NCI-H2227 (cell line): ENCODE data around the gene MIER2.
"Not testable (repeated sequence)": the region's sequence is repeated elsewhere in the genome, so short reads cannot be mapped to it uniquely, and the experiment has no call there.

ENCODE experiments used
- DNase-seq: peaks from one replicate; lab custom pipeline; 2025; ENCODE audit not compliant: unreplicated experiment; lab: John Stamatoyannopoulos, UW

MIER2 gene

DNA sequence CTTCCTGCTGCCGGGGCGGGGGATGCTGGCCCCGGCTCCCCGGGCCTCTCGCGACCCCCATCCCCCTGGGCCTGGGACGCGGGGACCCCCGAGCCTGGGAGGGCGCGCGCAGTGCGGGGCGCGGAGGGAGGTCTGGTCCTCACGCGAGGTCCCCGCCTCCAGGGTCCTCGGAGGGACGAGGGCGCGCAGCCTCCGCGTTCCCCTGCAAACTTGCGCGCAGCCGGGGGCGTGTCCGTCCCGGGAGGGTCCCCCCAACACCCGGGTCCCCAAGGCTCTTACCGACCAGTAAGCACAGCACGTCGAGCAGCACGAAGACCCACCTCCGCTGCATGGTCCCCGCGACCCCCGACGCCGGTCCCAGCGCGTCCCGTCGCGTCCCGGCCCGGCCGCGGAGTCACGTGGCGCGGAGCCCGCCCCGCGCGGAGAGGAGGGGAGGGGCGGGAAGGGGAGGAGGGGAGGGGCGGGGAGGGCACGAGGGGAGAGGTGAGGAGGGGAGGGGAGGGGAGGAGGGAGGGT lies 53.5 kb downstream of the MIER2 start, which contains the start of gene PLPP2:
PLPP2 (minus strand) TSS at position 398 of the 516 bp plus-strand sequence; CDS start at position 331, 67 bp downstream.
- DNase-seq: peak; percentile 55

- no peak for DNase-seq
Measured at GRCh38 chr19:290372-291005, 54.1 kb downstream of the MIER2 start.

GRCh38 chr19:289651-290371 lies 54.8 kb downstream of the MIER2 start:
- DNase-seq: peak; percentile 44

- DNase-seq: no peak
Measured at GRCh38 chr19:288911-289310, 55.7 kb downstream of the MIER2 start.

GRCh38 chr19:287381-287871 lies 57.2 kb downstream of the MIER2 start:
- DNase-seq: no peak

GRCh38 chr19:283395-283794 lies 61.2 kb downstream of the MIER2 start:
- DNase-seq: no peak

DNA sequence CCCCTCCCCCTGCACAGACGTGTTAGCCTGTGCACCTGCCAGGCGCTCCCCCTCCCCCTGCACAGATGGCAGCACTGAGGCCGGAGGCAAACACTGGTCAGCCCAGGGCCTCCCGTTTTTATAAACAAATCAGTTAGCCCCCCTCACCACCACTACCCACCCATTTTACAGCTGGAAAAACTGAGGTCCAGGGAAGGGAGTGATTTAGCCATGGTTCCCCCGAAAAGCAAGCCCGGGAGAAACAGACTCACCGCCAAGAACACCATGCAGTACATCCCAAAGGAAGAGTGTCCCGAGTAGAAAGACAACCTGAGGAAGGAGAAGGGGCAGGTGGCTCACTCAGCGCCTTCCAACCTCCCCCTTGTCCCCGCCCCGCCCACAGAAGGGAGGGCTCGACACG lies 62.1 kb downstream of the MIER2 start:
- DNase-seq: no peak

GRCh38 chr19:281992-282391 lies 62.6 kb downstream of the MIER2 start:
- no peak for DNase-seq

- DNase-seq: no peak
Measured at GRCh38 chr19:281156-281853, 63.3 kb downstream of the MIER2 start.

DNA sequence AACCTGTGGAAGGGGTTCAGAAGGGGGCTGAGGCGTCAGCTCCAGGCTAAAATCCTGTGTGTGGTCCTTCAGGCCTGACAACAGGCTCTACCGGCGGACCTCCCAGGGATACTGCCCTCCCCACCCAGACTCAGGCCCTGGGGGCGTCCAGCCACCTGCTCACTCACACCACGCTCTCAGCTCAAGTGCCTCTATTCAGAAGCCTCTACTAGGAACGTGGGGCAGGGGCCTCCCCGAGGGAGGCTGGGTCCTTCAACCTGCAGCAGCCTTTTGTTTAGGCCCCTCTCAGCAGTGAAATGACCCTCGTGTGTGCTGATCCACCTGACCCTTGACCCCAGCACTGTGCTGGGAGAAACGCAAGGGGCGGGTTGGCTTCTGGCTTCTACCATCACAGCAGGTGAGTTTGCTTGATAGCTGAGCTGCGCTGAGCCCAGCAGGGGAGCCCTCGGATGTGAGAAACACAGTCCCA lies 64.0 kb downstream of the MIER2 start:
- DNase-seq: peak; percentile 63

DNA sequence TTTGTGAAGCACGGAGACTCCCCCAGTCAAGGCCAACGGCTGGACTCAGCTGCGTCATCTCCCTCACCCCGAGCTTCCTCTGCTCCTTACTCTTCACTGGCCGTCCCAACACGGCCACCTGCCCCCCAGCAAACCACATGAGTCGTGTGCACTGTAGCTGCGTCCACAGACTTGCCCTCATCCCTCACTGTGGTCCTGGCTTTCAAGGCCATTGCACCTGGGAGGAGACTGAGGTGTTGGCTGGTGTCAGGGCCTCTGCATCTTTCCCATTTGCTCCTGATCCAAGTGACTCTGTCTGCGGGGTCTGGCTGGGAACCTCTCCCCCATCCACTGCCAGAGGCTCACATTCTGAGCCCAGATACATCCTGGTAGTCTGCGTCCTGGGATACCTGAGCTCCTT lies 64.9 kb downstream of the MIER2 start:
- no peak for DNase-seq

- no peak for DNase-seq
Measured at GRCh38 chr19:279231-279630, 65.4 kb downstream of the MIER2 start.

DNA sequence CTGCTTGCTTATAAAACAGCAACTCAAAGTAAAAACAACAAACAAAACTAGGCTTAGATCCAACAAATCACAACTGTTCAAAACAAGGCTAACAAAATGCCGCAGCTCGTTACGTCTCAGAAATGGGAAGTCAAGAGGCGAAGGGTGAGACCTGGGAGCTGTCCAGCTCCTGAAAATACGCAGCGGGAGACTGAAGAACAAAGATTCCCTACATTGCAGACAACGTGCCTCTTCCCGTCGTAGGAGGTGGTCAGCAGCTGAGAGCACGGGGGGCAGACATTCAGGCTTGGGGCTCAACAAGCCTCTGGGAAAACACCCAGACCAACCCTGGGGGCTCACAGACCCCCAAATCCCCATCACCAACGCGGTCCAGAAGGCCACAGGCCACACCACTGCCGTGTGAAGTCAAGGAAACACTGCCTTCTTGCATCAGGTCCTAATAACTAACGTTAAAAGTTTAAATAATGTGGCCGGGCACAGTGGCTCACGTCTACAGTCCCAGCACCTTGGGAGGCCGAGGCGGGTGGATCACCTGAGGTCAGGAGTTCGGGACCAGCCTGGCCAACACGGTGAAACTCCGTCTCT lies 66.9 kb downstream of the MIER2 start:
- DNase-seq: no peak

DNA sequence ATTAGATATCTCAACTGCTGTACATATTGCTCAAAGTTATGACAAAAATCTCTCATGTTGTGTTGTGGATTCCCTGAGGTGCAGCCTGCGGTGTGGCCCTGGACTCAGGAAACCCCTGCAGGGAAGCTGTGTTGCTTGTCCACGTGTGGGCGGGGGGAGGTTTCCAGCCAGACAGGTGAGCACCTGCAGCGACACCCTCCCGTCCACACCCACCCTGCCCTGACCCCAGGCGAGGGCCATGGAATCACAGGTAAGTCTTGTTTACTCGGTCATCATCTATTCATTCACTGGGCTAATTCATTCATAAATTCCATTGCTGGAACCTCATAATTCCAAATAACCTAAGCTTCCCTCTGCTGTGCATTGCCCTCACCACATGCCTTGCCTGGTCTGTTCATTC lies 67.5 kb downstream of the MIER2 start:
- DNase-seq: no peak

- no peak for DNase-seq
Measured at GRCh38 chr19:275958-276646, 68.5 kb downstream of the MIER2 start.

DNA sequence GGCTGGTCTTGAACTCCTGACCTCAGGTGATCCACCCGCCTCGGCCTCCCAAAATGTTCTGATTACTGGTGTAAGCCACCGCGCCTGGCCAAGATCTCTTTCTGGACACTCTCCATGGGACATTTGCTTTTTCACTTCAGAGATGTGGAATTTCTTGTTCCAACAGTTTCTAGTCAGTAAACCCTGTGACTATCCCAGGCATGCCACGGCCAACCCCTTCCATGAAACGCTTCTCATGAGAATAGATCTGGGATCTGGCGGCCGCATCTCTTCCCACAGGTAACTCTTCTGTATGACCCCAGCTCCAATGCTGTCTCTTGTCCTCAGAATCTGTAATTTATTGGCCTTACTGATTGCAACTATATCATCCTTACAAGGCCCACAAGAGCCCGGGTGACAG lies 69.6 kb downstream of the MIER2 start:
- no peak for DNase-seq

- DNase-seq: no peak
Measured at GRCh38 chr19:273393-273792, 71.2 kb downstream of the MIER2 start.

- no peak for DNase-seq
Measured at GRCh38 chr19:271856-272255, 72.7 kb downstream of the MIER2 start.

DNA sequence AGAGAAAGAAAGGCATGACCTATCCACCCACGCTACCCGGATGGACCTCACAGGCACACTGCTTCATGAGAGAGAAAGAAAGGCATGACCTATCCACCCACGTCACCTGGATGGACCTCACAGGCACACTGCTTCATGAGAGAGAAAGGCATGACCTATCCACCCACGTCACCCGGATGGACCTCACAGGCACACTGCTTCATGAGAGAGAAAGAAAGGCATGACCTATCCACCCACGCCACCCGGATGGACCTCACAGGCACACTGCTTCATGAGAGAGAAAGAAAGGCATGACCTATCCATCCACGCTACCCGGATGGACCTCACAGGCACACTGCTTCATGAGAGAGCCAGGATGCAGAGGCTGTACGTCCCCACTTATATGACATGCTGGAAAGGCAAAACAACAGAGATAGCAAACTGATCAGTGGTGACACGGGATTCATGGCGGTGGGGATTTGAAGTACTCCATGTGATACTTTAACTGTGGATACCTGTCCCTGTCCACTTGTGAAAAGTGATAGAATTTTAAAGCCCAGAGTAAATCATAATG lies 73.8 kb downstream of the MIER2 start:
- not testable (repeated sequence) for DNase-seq

GRCh38 chr19:269241-269640 lies 75.4 kb downstream of the MIER2 start:
- no peak for DNase-seq
